MCF 10A (cell line): ENCODE data around the gene DNAJC15. TPM values are rescaled to one million over a fixed set of nuclear protein-coding genes. Genes with fewer than 3 reads are reported as not detected.

Experiments used
- BruUV-seq: library from RNA; stranded (reverse); fragments of 400-500 nt; replicated peaks from 2 replicates; lab custom pipeline; 2021; lab: Mats Ljungman, UMichigan
- CTCF ChIA-PET: fragments of 300-600 bp; sonication (Branson Sonifier 250); formaldehyde crosslinking; extraction: SDS; loops from one replicate; lab custom pipeline; 2021; ENCODE audit warnings: antibody characterized with exemption, inconsistent platforms; lab: Yijun Ruan, JAX
- POLR2A ChIA-PET: fragments of 300-600, 350-650 bp; sonication (Branson Sonifier 250); formaldehyde crosslinking; extraction: SDS; loops from one replicate; lab custom pipeline; 2020; ENCODE audit warnings: antibody characterized with exemption, inconsistent platforms; lab: Yijun Ruan, JAX
- DNase-seq: peaks from one replicate; pipeline ENCODE4 v3.0.0-alpha.2; 2018; ENCODE audit not compliant: unreplicated experiment
- H3K27ac Mint-ChIP-seq: one replicate; pipeline ENCODE4 v1.8.0; 2022; ENCODE audit warnings: mild to moderate bottlenecking, low read depth, mixed read lengths; ENCODE audit not compliant: unreplicated experiment
- H3K27me3 Mint-ChIP-seq: one replicate; pipeline ENCODE4 v1.8.0; 2022; ENCODE audit warnings: mixed read lengths; ENCODE audit not compliant: insufficient read depth, unreplicated experiment
- H3K36me3 Mint-ChIP-seq: one replicate; pipeline ENCODE4 v1.8.0; 2022; ENCODE audit warnings: mild to moderate bottlenecking, moderate library complexity, mixed read lengths; ENCODE audit not compliant: insufficient read depth, unreplicated experiment
- H3K4me1 Mint-ChIP-seq: one replicate; pipeline ENCODE4 v1.8.0; 2022; ENCODE audit warnings: mixed read lengths; ENCODE audit not compliant: insufficient read depth, unreplicated experiment
- H3K4me3 Mint-ChIP-seq: one replicate; pipeline ENCODE4 v1.8.0; 2022; ENCODE audit warnings: mild to moderate bottlenecking, moderate library complexity, mixed read lengths; ENCODE audit not compliant: unreplicated experiment
- H3K9me3 Mint-ChIP-seq: one replicate; pipeline ENCODE4 v1.8.0; 2022; ENCODE audit warnings: mixed read lengths; ENCODE audit not compliant: unreplicated experiment
- intact Hi-C: fragments of 100-400 bp; cut with micrococcal nuclease; formaldehyde crosslinking; loops from 2 replicates; pipeline ENCODE4 v1.14.1; 2022
- total RNA-seq: library from RNA; stranded (reverse); gene quantifications from 2 replicates; pipeline ENCODE4 v1.2.3, GENCODE V29; 2022
- TF ChIP-seq, protein P1 (sequence below): fragments of 200-600 bp; IDR thresholded peaks from one replicate; pipeline ENCODE4 v1.8.0; 2022; ENCODE audit warnings: antibody characterized with exemption, mild to moderate bottlenecking; ENCODE audit not compliant: unreplicated experiment

DNAJC15 gene
- total RNA-seq, 1 experiment from 2014 or later = 34.0 TPM

DNA sequence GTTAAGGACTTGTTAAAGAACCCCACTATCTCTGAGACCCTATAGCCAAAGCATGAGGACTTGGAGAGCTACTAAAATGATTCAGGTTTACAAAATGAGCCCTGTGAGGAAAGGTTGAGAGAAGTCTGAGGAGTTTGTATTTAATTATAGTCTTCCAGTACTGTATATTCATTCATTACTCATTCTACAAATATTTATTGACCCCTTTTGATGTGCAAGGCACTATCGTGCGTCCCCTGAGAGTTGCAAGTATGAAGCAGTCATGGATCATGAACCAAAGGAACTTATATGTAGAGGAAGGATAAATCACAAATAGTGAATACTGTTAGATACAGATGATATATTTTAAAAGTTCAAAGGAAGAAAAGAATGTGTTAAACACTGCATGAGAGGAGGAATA lies 84.4 kb downstream of the DNAJC15 start:
- Mint-ChIP-seq H3K4me3 (no peak overlapping the region), H3K27ac (no peak overlapping the region), H3K27me3 (no peaks in the 10 kb centered on the region), H3K4me1 (peaks cover 1% of the 10 kb centered on the region), H3K9me3 (no peaks in the 10 kb centered on the region), H3K36me3 (peaks cover 10% of the 10 kb centered on the region)
- TSS peak; percentile 14 for BruUV-seq
- TF ChIP-seq, protein P1, sequence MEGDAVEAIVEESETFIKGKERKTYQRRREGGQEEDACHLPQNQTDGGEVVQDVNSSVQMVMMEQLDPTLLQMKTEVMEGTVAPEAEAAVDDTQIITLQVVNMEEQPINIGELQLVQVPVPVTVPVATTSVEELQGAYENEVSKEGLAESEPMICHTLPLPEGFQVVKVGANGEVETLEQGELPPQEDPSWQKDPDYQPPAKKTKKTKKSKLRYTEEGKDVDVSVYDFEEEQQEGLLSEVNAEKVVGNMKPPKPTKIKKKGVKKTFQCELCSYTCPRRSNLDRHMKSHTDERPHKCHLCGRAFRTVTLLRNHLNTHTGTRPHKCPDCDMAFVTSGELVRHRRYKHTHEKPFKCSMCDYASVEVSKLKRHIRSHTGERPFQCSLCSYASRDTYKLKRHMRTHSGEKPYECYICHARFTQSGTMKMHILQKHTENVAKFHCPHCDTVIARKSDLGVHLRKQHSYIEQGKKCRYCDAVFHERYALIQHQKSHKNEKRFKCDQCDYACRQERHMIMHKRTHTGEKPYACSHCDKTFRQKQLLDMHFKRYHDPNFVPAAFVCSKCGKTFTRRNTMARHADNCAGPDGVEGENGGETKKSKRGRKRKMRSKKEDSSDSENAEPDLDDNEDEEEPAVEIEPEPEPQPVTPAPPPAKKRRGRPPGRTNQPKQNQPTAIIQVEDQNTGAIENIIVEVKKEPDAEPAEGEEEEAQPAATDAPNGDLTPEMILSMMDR = no peak
- CTCF ChIA-PET = interaction anchor here (0.8 kb wide), 1 partner anchor 699 kb away, joined by 3 read pairs; no protein-coding TSS in a partner anchor
- DNase-seq = no peak
- intact Hi-C loops = no loop called here
- POLR2A ChIA-PET = interaction anchor here (0.6 kb wide), 1 partner anchor 53 kb away, joined by 4 read pairs; no protein-coding TSS in a partner anchor

DNA sequence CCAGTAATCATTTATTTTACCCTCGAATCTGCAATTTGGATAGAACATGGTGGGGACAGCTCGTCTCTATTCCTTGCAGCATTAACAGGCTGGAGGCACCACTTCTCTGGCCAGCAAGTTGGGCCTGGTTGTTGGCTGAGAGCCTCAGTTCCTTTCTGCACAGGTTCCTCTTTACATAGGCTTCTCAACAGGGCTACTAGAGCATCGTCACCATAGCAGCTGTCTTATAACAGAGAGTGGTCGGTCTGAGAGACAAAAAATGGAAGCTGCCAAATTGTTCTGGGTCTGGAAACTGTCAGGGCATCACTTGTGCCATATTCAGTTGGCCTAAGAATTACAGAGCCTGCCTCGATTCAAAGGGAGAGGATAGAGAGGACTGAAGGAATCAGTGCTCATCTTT lies 86.7 kb downstream of the DNAJC15 start:
- Mint-ChIP-seq H3K27me3 (no peaks in the 10 kb centered on the region), H3K9me3 (no peaks in the 10 kb centered on the region), H3K27ac (no peak overlapping the region), H3K36me3 (peaks cover 10% of the 10 kb centered on the region), H3K4me1 (peaks cover 6% of the 10 kb centered on the region), H3K4me3 (no peak overlapping the region)
- DNase-seq = no peak
- CTCF ChIA-PET = interaction anchor here (0.6 kb wide), 1 partner anchor 25 kb away, joined by 5 read pairs; no protein-coding TSS in a partner anchor
- TF ChIP-seq, protein P1 = no peak
- intact Hi-C loops = no loop called here
- POLR2A ChIA-PET = no interaction called here
- BruUV-seq = no TSS peak

DNA sequence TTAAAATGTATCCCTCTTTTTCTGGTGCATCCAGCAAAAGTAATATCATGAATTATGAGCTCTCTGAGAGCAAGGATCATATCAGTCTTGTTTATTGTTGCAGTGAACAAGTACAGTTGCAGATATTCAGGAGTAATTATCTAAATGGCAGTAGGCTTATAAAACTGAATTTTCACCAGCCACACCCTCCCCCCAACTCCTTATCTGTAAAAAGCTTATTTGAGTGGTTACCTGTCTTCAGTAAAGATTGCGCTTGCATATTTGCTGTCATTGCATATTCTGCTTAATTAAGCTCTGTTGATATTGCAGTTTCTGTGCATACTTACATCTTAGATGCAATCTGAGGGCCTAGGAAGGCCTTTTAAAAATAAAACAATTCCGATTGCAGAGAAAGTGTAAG lies 87.3 kb downstream of the DNAJC15 start:
- Mint-ChIP-seq H3K27ac (no peak overlapping the region), H3K4me3 (no peak overlapping the region), H3K27me3 (no peaks in the 10 kb centered on the region), H3K4me1 (peaks cover 6% of the 10 kb centered on the region), H3K36me3 (peaks cover 10% of the 10 kb centered on the region), H3K9me3 (no peaks in the 10 kb centered on the region)
- no TSS peak for BruUV-seq
- no peak for DNase-seq
- ChIA-PET CTCF (no interaction called here), POLR2A (no interaction called here)
- intact Hi-C loops = no loop called here
- TF ChIP-seq, protein P1 = no peak

DNA sequence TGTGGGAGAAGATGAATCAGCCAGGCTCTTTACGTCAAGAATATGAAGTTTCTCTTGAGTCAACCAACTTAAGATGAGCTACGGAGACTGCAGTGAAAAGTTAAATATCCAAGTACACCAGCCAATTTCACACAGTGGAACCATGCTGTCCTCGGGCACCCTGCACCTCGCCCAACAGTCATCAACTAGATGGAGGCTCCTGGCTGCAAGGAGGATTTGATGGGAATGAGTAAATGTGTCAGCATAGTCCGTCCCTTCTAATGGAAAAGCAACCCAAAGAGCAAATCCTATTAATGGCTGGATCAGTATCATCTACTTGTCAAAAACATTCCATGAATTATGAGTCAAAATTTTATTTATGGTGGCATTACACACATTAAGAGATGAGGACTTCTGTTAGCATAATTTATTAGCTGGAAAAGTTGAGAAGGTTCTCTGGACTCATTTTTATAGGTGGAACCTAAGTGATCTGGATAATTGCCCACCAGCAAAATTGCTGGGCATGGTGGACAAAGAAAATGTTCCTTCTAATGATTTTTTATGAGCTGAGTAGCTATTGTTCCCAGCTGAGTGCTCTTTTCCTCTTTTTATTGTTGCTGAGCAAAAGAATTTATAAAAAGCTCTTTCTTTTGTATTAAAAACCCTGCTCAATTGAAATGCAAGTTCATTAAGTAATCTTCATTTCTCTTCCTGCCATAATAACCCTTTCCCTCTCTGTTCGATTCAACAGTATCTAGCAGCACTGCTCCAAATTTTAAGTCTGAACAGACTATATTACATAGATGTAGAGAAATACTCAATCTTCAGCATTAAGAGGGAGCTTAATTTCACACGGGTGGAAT lies 88.4 kb downstream of the DNAJC15 start:
- DNase-seq = no peak
- no peak overlapping the region for H3K27ac Mint-ChIP-seq
- H3K9me3 Mint-ChIP-seq = no peaks in the 10 kb centered on the region
- ChIA-PET CTCF (interaction anchor here (0.7 to 0.9 kb wide), 2 partner anchors 693 to 778 kb away, joined by 3 read pairs; no protein-coding TSS in a partner anchor), POLR2A (interaction anchor here (0.5 to 1.3 kb wide), 3 partner anchors 15 to 57 kb away, joined by 3 to 7 read pairs (median 4); no protein-coding TSS in a partner anchor)
- H3K36me3 Mint-ChIP-seq = peaks cover 10% of the 10 kb centered on the region
- no TSS peak for BruUV-seq
- intact Hi-C loops = no loop called here
- peaks cover 6% of the 10 kb centered on the region for H3K4me1 Mint-ChIP-seq
- TF ChIP-seq, protein P1 = no peak
- H3K4me3 Mint-ChIP-seq = no peak overlapping the region
- no peaks in the 10 kb centered on the region for H3K27me3 Mint-ChIP-seq
